NCI-H1417 treated with DMSO at 0.1 percent for 48 hours (cell line): Measurements from ENCODE around the gene CHMP6.

Source experiments
- DNase-seq: peaks from one replicate; lab custom pipeline; 2025; lab: John Stamatoyannopoulos, UW

The CHMP6 gene

GRCh38 chr17:80991645-80992076 lies at the start of gene CHMP6:
Gene CHMP6, plus strand, starts transcription at chr17:80991841. Its CDS starts 78 bp downstream, at chr17:80991919.
- DNase-seq: no peak

GRCh38 chr17:80942423-80943345 lies 49.0 kb upstream of the CHMP6 start:
- no peak for DNase-seq

DNA sequence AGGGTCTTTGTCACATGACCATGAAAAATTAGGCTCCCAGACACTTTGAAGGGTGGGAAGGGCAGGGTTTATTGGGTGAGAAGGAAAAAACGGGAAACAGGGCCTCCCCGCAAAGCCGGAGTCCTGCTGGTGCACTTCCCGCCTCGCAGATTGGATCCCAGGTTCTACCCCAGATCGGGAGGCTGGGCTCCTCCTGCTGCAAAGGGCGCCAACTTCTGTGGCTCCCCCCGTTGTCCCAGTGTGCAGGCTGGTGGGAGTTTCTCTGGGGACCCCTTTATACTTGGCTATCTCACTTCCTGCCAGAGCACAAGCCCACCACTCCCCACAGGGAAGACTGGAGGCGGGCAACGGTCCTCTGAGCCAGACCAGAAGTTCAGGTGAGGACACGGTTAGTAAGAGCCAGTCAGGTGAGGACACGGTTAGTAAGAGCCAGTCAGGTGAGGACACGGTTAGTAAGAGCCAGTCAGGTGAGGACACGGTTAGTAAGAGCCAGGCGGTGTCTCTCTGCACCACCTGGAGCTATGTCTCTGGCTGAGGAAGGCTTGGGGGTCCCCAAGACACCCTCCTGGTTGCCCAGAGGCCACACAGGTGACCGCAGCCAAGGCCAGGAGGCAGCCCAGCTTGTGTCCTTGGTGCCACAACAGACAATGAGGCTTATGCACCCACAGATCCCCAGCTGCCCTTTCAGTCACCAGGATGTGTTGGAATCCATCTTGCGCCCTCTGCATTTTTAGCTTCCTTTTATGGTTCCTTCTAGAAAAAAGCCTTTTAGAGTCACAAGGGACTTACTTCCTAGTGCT lies 48.1 kb upstream of the CHMP6 start:
- no peak for DNase-seq

DNA sequence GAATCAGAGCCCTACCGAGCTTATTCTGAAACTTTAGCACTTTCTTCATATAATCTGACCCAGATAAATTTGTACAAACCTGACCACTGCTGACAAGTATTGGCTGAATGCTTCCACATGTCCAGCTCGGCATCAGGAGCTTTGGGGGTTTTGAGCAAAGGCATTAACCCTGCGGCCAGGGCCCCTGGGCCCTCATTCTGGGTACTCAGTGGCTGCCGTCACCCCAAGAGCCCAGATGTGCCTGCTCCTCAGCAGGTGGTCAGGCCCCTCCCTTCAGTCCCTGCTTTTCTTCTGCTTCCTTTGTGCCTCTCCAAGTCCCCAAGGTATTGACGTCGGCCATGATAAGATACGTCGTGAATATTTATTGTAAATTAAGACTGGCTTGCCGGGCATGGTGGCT lies 47.3 kb upstream of the CHMP6 start:
- DNase-seq: no peak

DNA sequence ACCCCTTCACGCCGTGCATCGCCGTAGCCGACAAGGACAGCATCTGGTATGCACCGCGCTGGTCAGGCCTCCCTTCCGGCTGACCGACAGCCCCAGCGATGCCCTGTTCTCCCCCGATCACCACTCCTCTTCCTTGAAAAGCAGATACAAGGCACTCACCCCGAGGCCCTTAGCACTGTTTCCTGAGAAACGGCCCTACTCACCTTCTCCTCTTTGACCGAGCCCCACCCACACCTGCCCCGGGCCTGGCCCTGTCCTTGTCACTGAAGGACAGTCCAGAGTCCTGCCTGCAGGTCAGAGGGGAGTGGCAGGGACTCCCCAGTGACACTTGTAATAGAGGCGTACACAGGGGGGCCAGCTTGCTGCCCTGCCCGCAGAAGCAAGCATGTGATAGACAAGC lies 45.9 kb upstream of the CHMP6 start:
- no peak for DNase-seq

- DNase-seq: no peak
Measured at GRCh38 chr17:80946449-80946848, 45.2 kb upstream of the CHMP6 start.

DNA sequence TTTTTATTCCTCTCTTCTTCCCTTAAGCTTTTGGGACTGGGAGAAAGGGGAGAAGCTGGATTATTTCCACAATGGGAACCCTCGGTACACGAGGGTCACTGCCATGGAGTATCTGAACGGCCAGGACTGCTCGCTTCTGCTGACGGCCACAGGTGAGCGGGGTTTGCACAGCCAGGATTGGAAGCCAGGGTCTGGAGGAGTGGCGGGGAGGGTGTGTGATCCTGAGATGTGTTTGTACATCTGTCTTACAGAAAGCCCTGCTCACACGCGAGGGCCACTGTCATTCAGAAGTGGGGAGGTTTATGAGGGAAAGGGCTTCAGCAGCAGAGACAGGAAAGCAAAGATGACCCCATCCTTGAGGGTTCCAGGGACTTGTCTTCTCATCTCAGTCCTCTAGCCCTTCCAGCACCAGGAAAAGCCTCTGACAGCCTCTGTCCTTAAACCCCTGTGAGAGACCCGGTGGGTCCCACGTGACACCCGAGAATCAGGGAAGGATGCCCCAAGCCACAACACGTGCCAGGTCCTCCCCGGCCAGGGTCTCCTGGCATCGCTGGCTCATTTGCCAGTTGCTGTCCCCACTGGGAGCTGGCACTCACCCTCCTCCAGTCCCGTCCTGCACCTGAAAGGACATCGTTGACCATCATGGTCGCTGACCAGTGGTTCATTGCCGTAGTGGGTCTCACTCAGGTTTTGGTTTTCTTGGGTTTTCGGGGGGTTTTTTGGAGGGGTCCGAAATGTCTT lies 44.3 kb upstream of the CHMP6 start:
- DNase-seq: no peak

DNA sequence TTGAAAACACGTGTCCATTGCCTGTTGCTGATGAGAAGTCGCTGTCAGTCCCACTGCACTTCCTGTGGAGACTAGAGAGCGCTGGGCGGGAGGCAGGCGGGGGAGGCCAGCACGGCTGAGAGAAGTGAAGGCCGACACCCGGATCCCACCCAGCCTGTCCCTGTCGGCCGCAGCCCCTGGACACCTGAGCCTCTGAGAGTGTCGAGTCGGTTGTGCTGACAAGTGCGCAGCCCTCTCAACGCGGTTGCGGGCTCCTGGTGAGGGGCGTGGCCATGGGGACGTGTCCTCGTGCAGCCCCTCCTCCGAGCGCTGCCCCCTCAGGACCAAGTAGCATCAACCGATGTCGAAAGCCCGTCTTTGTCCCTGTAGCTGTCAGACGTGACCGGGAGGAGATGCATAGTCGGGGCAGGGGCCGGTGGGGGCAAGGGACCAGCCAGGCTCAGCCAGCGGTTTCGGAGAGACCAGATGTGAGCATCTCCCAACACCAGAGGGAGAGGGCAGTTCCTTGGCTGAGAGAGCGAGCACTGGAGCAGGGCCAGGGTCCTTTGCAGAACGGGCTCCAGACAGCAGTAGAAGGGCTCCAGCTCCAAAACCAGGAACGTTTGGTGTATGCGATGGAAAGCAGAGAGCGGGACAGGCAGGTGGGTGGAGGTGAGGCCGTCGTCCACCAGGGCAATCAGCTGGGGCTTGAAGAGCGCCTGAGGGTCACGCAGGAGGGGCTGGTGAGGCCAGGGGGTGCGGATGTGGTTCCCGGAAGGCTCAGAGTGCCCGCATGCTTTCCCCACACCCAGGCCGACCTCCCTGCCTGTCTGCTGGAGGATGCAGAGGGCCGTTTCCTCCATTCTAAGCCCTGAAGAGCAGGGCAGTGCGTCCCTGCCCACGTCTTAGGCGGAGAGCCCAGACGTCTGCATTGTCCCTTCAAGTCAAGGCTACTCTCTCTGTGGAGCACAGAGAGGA lies 43.3 kb upstream of the CHMP6 start:
- no peak for DNase-seq

DNA sequence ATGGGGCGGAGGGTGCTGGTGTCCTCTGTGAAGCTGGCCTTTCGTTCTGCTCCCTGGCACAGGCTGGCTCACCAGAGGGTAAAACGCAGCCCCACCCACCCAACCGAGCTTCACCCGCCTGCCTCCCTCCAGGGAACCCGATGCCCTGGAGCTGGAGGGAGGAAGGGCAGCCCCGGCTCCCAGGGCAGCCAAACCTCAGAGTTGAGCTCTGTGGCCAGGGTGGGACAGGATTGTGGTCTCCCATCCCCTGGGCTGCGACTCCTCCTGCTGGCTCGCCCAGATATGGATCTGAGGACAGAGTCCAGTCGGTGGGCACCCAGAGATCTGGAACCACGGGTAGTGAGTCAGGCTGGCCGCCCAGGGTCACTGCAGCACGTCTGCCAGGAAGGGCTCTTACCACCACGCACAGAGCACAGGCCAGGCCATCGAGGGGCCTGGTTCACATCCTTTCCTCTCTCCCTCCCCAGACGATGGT lies 42.6 kb upstream of the CHMP6 start:
- DNase-seq: no peak

- DNase-seq: no peak
Measured at GRCh38 chr17:80949451-80950421, 41.9 kb upstream of the CHMP6 start.

DNA sequence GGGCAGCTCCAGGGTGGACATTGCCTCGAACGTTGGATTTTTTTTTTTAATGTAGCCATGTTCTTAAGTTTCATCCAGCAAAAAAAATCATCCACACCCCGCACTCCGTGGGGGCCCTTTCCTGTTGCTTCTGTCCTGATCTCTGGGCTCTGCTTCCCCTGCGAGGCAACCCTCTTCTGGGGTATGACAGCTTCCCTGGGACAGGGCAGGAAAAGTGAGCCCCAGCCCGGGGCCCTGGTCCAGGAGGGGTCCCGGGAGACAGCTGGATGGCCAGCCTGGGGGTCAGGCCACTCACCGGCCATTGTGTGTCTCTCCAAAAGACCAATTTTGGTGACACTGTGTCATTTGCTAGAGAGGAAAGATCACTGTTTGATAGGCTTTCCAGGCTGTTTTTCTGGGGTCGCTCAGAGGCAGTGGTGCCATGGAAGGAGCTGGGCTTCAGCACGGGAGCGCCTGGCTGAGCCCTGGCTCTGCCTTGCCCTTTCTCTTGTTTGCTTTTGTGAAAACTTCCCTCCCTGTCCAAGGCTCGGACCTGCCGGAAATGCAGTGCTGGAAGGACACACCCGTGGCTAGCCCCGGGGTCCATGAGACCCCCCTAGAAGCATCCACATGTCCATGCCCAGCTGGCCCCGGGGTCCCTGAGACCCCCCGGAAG lies 41.0 kb upstream of the CHMP6 start:
- DNase-seq: no peak

DNA sequence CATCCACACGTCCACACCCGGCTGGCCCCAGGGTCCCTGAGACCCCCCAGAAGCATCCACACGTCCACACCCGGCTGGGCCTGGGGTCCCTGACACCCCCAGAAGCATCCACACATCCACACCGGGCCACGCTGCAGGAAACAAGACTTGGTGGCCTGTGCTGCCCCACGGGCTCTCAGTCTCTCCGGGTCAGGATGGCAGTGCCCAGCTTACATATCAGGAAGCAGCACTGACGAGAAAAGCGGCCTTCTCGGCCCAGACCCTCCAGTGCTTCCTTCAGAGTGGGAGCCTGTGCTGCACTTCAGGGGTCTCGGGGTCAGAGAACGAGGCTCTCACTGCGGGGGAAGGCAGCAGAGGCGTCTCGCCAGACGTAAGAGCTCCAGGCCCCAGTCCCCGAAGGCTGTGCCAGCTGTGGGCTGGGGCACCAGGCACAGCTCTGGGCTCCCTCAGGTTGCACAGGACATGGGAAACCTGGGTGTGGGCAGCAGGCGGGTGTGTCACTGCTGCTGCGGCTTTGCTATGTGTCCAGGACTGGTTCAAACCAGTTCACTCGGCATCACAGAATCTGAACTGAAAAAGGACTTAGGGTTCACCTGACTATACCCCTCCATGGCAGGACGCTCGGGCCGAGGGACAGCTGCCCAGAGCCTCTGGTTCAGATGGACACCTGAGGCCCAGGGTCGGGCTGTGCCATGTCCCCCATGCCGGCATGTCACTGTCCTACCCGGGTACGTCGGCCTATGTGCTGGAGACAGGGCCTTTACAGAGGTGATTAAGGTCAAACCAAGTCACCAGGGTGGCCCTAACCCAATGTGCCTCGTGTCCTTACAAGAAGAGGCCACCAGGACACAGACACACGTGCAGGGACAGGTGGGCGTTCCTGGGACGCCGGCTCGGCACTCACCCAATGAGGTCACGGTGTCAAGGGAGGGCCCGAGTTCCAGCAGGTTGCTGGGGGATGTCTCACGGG lies 40.2 kb upstream of the CHMP6 start:
- no peak for DNase-seq

DNA sequence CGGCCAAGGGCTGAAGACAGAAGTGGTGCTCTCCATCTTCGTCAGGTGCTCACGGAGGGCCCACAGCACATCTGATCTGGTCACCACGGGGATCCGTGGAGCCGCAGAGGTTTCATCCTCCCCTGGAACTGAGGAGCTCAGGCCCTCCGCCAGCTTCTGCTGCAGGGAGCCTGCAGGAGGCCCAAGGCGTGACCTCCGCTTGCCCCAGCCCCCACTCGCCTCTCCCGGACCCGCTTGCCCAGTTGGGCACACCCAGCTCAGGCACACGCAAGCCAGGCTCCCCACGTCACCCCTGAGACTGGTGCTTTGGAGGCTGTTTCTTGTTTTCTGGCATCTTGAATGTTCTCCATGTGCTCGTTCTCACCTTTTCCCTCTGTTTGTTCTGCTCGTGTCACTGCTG lies 39.4 kb upstream of the CHMP6 start:
- DNase-seq: no peak

DNA sequence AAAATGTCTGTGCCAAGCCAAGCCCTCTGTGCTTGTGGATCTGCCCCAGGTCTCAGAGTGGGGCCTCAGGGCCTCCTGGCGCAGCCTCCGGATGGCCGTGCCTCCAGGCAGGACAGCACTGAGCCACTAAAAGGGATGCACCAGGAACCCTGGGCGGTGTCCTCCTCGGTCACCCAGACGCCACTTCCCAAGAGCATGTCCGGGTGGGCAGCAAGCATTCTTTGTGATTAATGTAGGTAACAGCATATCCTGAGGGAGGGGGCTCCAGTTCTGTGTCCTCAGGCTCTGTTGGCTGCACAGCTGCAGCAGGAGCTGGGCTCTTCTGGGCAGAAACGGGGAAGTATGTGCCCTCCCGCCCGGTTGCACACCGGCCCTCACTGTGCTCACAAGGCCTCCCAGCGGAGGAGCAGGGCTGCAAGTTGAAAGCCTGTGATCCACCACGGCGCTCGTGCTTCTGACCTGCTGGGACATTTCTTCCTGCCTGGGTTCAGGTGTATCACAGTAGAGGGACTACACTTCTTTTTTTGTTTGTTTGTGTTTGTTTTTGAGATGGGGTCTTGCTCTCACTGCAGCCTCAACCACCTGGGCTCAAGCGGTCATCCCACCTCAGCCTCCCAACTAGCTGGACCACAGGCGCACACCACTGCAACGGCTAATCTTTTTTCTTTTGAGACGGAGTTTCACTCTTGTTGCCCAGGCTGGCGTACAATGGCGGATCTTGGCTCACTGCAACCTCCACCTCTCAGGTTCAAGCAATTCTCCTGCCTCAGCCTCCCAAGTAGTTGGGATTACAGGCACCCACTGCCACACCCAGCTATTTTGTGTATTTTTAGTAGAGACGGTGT lies 37.9 kb upstream of the CHMP6 start:
- DNase-seq: no peak

DNA sequence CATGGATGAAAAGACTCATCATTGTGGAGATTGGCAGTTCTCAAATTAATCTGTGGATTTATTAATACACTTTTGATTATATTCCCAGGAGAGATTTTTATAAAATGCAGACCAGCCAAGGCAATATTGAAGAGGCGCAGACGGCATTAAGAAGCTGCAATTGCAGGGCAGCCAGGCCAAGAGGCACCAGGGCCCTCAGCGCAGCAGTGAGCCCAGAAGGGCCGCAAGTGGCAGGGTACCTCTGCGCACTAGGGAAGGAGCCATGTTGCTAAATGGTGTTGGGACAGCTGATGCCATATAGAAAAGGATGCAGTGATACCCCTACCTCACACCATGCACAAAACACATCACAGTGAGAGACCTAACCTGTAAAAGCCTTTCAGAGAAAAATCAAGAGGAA lies 36.6 kb upstream of the CHMP6 start:
- no peak for DNase-seq

DNA sequence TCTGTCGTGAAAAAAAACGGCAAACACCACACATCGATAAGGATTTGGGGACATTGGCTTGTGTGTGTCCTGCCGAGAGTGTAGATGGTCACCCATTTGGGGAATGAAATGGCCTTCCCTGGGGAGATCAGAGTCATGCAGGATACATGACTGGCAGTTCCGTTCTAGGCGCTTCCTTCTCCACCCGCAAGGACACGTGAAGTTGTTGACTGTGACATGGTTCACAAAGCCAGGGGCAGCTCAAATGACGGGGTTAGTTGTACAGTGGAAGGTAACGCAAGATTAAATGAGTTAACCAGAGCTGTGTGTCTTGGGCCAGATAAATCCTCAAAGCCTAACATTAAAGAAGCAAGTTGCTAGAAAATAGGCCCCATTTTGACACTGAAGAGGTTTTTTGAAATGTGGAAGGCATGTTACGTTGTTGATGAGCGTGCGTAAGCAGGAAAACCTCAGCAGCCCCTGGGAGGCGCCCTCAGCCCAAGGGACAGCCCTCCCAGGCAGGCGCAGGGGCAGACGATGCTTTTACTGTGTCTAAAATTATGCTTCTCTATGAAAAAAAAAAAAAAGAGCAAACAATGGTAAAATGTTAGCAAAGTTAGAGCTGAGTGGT lies 35.9 kb upstream of the CHMP6 start:
- no peak for DNase-seq
